GM19240 (cell line): Measurements from ENCODE around the gene ACCSL.

Source experiments
- DNase-seq: peaks from one replicate; pipeline ENCODE4 v3.0.0; 2011; ENCODE audit warnings: low spot score; ENCODE audit not compliant: insufficient read length

ACCSL gene

GRCh38 chr11:44057340-44057739, 9.6 kb downstream of the ACCSL start:
- DNase-seq = no peak

- no peak for DNase-seq
These were observed 10.5 kb downstream of the ACCSL start for GRCh38 chr11:44058275-44058674.

- no peak for DNase-seq
These were observed 17.4 kb downstream of the ACCSL start for GRCh38 chr11:44065161-44065661.

- peak; percentile 82 for DNase-seq
These were observed 18.3 kb downstream of the ACCSL start, which contains the start of gene ACCS for GRCh38 chr11:44065841-44066731. ACCS (plus strand) TSS chr11:44066270; CDS start chr11:44067628, 1,358 bp downstream.

GRCh38 chr11:44066732-44067141, 19.0 kb downstream of the ACCSL start:
- no peak for DNase-seq

- DNase-seq = no peak
These were observed 19.5 kb downstream of the ACCSL start for GRCh38 chr11:44067266-44067665.

- DNase-seq = no peak
These were observed 20.4 kb downstream of the ACCSL start for GRCh38 chr11:44068180-44068579.

- DNase-seq = no peak
These were observed 23.4 kb downstream of the ACCSL start for GRCh38 chr11:44071157-44071556.

- no peak for DNase-seq
These were observed 25.2 kb downstream of the ACCSL start for GRCh38 chr11:44072757-44073658.

GRCh38 chr11:44078794-44079193, 31.0 kb downstream of the ACCSL start:
- no peak for DNase-seq

GRCh38 chr11:44079376-44079775, 31.6 kb downstream of the ACCSL start:
- no peak for DNase-seq

GRCh38 chr11:44080951-44081350, 33.2 kb downstream of the ACCSL start:
- DNase-seq = no peak

- no peak for DNase-seq
These were observed 34.9 kb downstream of the ACCSL start for GRCh38 chr11:44082645-44083044.

GRCh38 chr11:44083433-44083832, 35.7 kb downstream of the ACCSL start:
- DNase-seq = no peak

GRCh38 chr11:44083906-44084305, 36.1 kb downstream of the ACCSL start:
- DNase-seq = no peak

- DNase-seq = no peak
These were observed 37.5 kb downstream of the ACCSL start for GRCh38 chr11:44085330-44085729.

GRCh38 chr11:44088377-44088776, 40.6 kb downstream of the ACCSL start:
- DNase-seq = no peak

GRCh38 chr11:44088871-44089270, 41.1 kb downstream of the ACCSL start:
- no peak for DNase-seq

- DNase-seq = no peak
These were observed 42.8 kb downstream of the ACCSL start for GRCh38 chr11:44090539-44090938.

- peak; percentile 40 for DNase-seq
These were observed 46.6 kb downstream of the ACCSL start for GRCh38 chr11:44094260-44094868.
